WERI-Rb-1 (cell line): ENCODE measurements around the gene MN1.

Source experiments
- DNase-seq: peaks from one replicate; pipeline ENCODE4 v3.0.0-alpha.2; 2020
- H3K27ac ChIP-seq: fragments of 250-450 bp; sonication (Bioruptor Pico); 2 replicates; pipeline ENCODE4 v1.5.1; 2020; ENCODE audit warnings: mild to moderate bottlenecking, moderate library complexity
- H3K27me3 ChIP-seq: fragments of 250-450 bp; sonication (Bioruptor Pico); 2 replicates; pipeline ENCODE4 v1.5.1; 2021; ENCODE audit warnings: mild to moderate bottlenecking, low read depth, moderate library complexity; ENCODE audit not compliant: insufficient read depth, severe bottlenecking
- H3K36me3 ChIP-seq: fragments of 250-450 bp; sonication (Bioruptor Pico); 2 replicates; pipeline ENCODE4 v1.5.1; 2020; ENCODE audit warnings: mild to moderate bottlenecking, moderate library complexity
- H3K4me3 ChIP-seq: 2 replicates; pipeline ENCODE4 v1.5.1; 2011; ENCODE audit warnings: low read depth, mild to moderate bottlenecking, control low read depth, low read length
- H3K9me3 ChIP-seq: fragments of 250-450 bp; sonication (Bioruptor Pico); 2 replicates; pipeline ENCODE4 v1.5.1; 2021; ENCODE audit warnings: mild to moderate bottlenecking, moderate library complexity; ENCODE audit not compliant: severe bottlenecking
- CTCF ChIP-seq: IDR thresholded peaks from 2 replicates; pipeline ENCODE4 v1.5.1; 2011; ENCODE audit warnings: low read depth, mild to moderate bottlenecking, control low read depth, inconsistent platforms, low read length

Gene MN1

GRCh38 chr22:27732391-27732790 lies 69.2 kb downstream of the MN1 start:
- H3K4me3 ChIP-seq: no peak overlapping the region
- H3K27ac ChIP-seq: no peak overlapping the region
- H3K27me3 ChIP-seq: no peaks in the 10 kb centered on the region
- no peak for DNase-seq
- TF ChIP-seq CTCF: no peak
- no peaks in the 10 kb centered on the region for H3K36me3 ChIP-seq
- peaks cover 2% of the 10 kb centered on the region for H3K9me3 ChIP-seq

- Histone ChIP-seq H3K4me3 (no peak overlapping the region), H3K27ac (no peak overlapping the region), H3K27me3 (no peaks in the 10 kb centered on the region), H3K36me3 (no peaks in the 10 kb centered on the region), H3K9me3 (no peaks in the 10 kb centered on the region)
- DNase-seq: no peak
- TF ChIP-seq CTCF: no peak
Measured at GRCh38 chr22:27731621-27732020, 69.9 kb downstream of the MN1 start.

GRCh38 chr22:27730641-27731433 lies 70.7 kb downstream of the MN1 start:
- Histone ChIP-seq H3K36me3 (no peaks in the 10 kb centered on the region), H3K27me3 (no peaks in the 10 kb centered on the region), H3K27ac (no peak overlapping the region), H3K4me3 (no peak overlapping the region), H3K9me3 (no peaks in the 10 kb centered on the region)
- no peak for DNase-seq
- no peak for TF ChIP-seq CTCF

GRCh38 chr22:27729246-27729645 lies 72.3 kb downstream of the MN1 start:
- H3K9me3 ChIP-seq: no peaks in the 10 kb centered on the region
- H3K4me3 ChIP-seq: no peak overlapping the region
- H3K27me3 ChIP-seq: no peaks in the 10 kb centered on the region
- H3K36me3 ChIP-seq: no peaks in the 10 kb centered on the region
- DNase-seq: no peak
- no peak for TF ChIP-seq CTCF
- no peak overlapping the region for H3K27ac ChIP-seq

GRCh38 chr22:27727673-27728451 lies 73.7 kb downstream of the MN1 start:
- no peak for TF ChIP-seq CTCF
- H3K27ac ChIP-seq: no peak overlapping the region
- H3K4me3 ChIP-seq: no peak overlapping the region
- H3K36me3 ChIP-seq: no peaks in the 10 kb centered on the region
- H3K9me3 ChIP-seq: no peaks in the 10 kb centered on the region
- H3K27me3 ChIP-seq: no peaks in the 10 kb centered on the region
- no peak for DNase-seq
